GM23338 (cell line): ENCODE results near the gene OPN1LW.

Source experiments
- CREB1 ChIP-seq: fragments of 250-450 bp; sonication (Bioruptor Pico); IDR thresholded peaks from 2 replicates; pipeline ENCODE4 v1.5.0; 2020; ENCODE audit warnings: low read depth, mild to moderate bottlenecking, moderate library complexity
- CTCF ChIP-seq, 2 experiments: fragments of 200-600 bp in 1 of 2; sonication (generic) in 1 of 2; conservative IDR thresholded peaks; 2 replicates each; pipeline versions ENCODE4 v1.5.1 to v1.6.1; 2016 to 2017; ENCODE audit warnings: antibody characterized with exemption in 2 of 2, low read depth in 2 of 2, mild to moderate bottlenecking in 2 of 2, moderate library complexity in 1 of 2
- ETS1 ChIP-seq: IDR thresholded peaks from 2 replicates; pipeline ENCODE4 v1.6.1; 2016; ENCODE audit warnings: antibody characterized with exemption
- EZH2 ChIP-seq: fragments of 200-600 bp; sonication (generic); IDR thresholded peaks from one replicate; pipeline ENCODE4 v1.8.0; 2017; ENCODE audit warnings: antibody characterized with exemption, mild to moderate bottlenecking, low read depth; ENCODE audit not compliant: unreplicated experiment
- EZH2phosphoT487 ChIP-seq: fragments of 200-600 bp; sonication (generic); IDR thresholded peaks from one replicate; pipeline ENCODE4 v1.8.1; 2018; ENCODE audit warnings: antibody characterized with exemption; ENCODE audit not compliant: unreplicated experiment
- JUNB ChIP-seq: IDR thresholded peaks from one replicate; pipeline ENCODE4 v1.6.1; 2016; ENCODE audit warnings: antibody characterized with exemption; ENCODE audit not compliant: unreplicated experiment
- NANOG ChIP-seq: IDR thresholded peaks from 2 replicates; pipeline ENCODE4 v1.6.1; 2016; ENCODE audit warnings: antibody characterized with exemption, borderline replicate concordance
- POLR2AphosphoS5 ChIP-seq: IDR thresholded peaks from 2 replicates; pipeline ENCODE4 v1.6.1; 2016; ENCODE audit warnings: antibody characterized with exemption, low read depth
- REST ChIP-seq: IDR thresholded peaks from one replicate; pipeline ENCODE4 v1.6.1; 2018; ENCODE audit warnings: antibody characterized with exemption; ENCODE audit not compliant: unreplicated experiment
- STAT1 ChIP-seq: IDR thresholded peaks from one replicate; pipeline ENCODE4 v1.6.1; 2016; ENCODE audit warnings: antibody characterized with exemption; ENCODE audit not compliant: unreplicated experiment
- ZNF114 ChIP-seq: fragments of 250-450 bp; sonication (Bioruptor Pico); IDR thresholded peaks from 2 replicates; pipeline ENCODE4 v1.5.0; 2020; ENCODE audit warnings: mild to moderate bottlenecking, moderate library complexity
- ZNF331 ChIP-seq: fragments of 250-450 bp; sonication (Bioruptor Pico); IDR thresholded peaks from 2 replicates; pipeline ENCODE4 v1.5.0; 2020; ENCODE audit warnings: low read depth, mild to moderate bottlenecking, moderate library complexity
- ZNF462 ChIP-seq: fragments of 250-450 bp; sonication (Bioruptor Pico); IDR thresholded peaks from 2 replicates; pipeline ENCODE4 v1.5.0; 2020; ENCODE audit warnings: mild to moderate bottlenecking, moderate library complexity

- TF ChIP-seq CTCF (conservative IDR thresholded peaks at IDR 0.05; ENCODE audit: low read depth in 2 of 2) (no peak), POLR2AphosphoS5 (no peak), REST (no peak), EZH2 (no peak), ZNF331 (CRISPR knock-in tag) (no peak), EZH2phosphoT487 (no peak), CREB1 (CRISPR knock-in tag) (no peak), JUNB (no peak), NANOG (no peak), STAT1 (no peak), ZNF462 (CRISPR knock-in tag) (no peak), ETS1 (no peak), ZNF114 (CRISPR knock-in tag) (no peak)
These were observed 27.4 kb upstream of the OPN1LW start for GRCh38 chrX:154116426-154117211.
